GM21381 (cell line): Measurements from ENCODE around the gene AFF1.

Source experiments
- ATAC-seq: cut with Tn5 transposase; IDR thresholded peaks from one replicate; pipeline ENCODE4 v1.9.1; 2021; ENCODE audit warnings: mild to moderate bottlenecking, moderate library complexity; ENCODE audit not compliant: unreplicated experiment

The AFF1 gene

DNA sequence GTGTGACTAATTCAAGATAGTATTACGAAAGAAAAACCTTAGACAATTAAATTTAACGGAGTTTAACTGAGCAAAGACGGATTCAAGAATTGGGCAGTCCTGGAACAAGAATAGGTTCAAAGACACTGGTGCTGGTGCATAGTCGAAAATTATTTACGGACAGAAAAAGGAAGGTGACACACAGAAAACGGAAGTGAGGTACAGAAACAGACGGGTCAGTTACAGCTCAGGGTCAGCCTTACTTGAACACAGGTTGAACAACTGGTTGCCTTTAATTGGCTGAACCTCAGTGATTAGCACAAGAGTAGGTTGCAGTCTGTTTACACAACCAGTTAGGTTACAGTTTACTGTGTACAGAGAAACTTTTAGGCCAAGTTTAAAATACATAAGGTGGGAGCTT is 254.1 kb downstream of the AFF1 start:
- ATAC-seq = no peak
